ENCODE measurements around the gene YIPF3. TPM values are rescaled to one million over a fixed set of nuclear protein-coding genes. Genes with fewer than 3 reads are reported as not detected.

The YIPF3 gene
- total RNA-seq, 1 donor from 2014 or later = 71.4 TPM

Small RNA genes within 50 kb of the gene (small RNA-seq; reads per million reads assigned to genes)
- gene RF00426 = not detected
- gene RNU6-1113P = not detected

Other genes with a start within 250 kb of the YIPF3 start
- 0.31 TPM for gene SLC22A7, start 218.7 kb downstream of the YIPF3 start, total RNA-seq
- gene CRIP3, start 208.1 kb downstream of the YIPF3 start, total RNA-seq = 3.9 TPM
- 12.9 TPM for gene ZNF318, start 147.3 kb downstream of the YIPF3 start, total RNA-seq
- 22.0 TPM for gene ABCC10, start 89.4 kb downstream of the YIPF3 start, total RNA-seq
- gene DLK2, start 61.4 kb downstream of the YIPF3 start, total RNA-seq = 7.3 TPM
- gene TJAP1, start 39.4 kb downstream of the YIPF3 start, total RNA-seq = 5.0 TPM
- gene LRRC73, start 6.6 kb downstream of the YIPF3 start, total RNA-seq = 2.7 TPM
- 22.0 TPM for gene POLR1C, start 163 bp upstream of the YIPF3 start, total RNA-seq
- gene XPO5, start 59.1 kb upstream of the YIPF3 start, total RNA-seq = 47.4 TPM
- 13.6 TPM for gene POLH, start 59.3 kb upstream of the YIPF3 start, total RNA-seq
- gene GTPBP2, start 112.3 kb upstream of the YIPF3 start, total RNA-seq = 33.5 TPM
- 22.3 TPM for gene MAD2L1BP, start 118.9 kb upstream of the YIPF3 start, total RNA-seq
- gene RSPH9, start 128.1 kb upstream of the YIPF3 start, total RNA-seq = 6.2 TPM
- gene MRPS18A, start 170.9 kb upstream of the YIPF3 start, total RNA-seq = 11.7 TPM

Measured in occipital lobe (tissue), 2 donors.